Breast epithelium (tissue), 3 donors: Measurements from ENCODE around the gene LIPG.

Source experiments
- POLR2A ChIP-seq: fragments of 450-650 bp; IDR thresholded peaks from one replicate; pipeline ENCODE4 v1.6.1; 2016; ENCODE audit warnings: antibody characterized with exemption, mild to moderate bottlenecking, moderate library complexity
- POLR2AphosphoS5 ChIP-seq, 3 donors: sonication (generic); formaldehyde crosslinking; IDR thresholded peaks; one replicate each; pipeline ENCODE4 v1.6.1; 2017; ENCODE audit warnings: antibody characterized with exemption in 3 of 3
- TF ChIP-seq, protein P1 (sequence below), 3 donors: fragments of 450-650 bp; IDR thresholded peaks; one replicate each; pipeline ENCODE4 v1.5.1; 2016 to 2017; ENCODE audit warnings: antibody characterized with exemption in 3 of 3, mild to moderate bottlenecking in 3 of 3, moderate library complexity in 3 of 3

DNA sequence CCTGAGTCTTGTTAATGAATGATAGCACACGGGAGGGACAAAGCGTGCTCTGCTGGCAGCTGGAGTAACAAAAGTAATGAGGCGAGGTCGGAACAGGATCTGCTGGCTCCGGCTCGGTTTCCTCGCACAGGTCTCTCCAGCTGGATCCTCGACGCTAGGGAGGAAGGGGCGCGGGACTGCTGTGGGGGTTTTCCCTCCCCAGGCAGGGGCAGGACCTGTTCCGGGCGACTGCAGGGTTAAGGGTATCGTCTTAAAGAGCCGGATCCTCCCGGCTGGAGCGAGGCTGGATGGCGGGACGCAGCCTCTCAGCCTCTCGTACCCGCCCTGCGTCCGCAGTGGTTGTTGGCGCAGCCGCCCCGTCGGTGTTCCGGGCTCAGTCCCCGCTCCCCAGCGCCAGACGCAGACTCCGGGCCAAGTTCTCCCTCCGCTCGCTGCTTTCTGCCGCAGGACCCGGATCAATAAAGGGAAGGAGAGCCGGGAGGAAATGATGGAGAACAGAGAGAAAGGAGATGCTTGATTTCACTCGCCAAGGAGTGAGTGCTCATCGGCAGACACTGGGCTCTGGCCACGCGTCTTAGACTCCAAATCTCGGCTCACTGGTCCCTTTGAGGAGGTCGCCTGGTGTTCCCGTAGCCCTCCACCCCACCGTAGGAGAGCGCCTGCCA is 1.1 kb upstream of the LIPG start:
- no peak for TF ChIP-seq POLR2AphosphoS5 (IDR thresholded peaks at IDR 0.05)
- TF ChIP-seq, protein P1, sequence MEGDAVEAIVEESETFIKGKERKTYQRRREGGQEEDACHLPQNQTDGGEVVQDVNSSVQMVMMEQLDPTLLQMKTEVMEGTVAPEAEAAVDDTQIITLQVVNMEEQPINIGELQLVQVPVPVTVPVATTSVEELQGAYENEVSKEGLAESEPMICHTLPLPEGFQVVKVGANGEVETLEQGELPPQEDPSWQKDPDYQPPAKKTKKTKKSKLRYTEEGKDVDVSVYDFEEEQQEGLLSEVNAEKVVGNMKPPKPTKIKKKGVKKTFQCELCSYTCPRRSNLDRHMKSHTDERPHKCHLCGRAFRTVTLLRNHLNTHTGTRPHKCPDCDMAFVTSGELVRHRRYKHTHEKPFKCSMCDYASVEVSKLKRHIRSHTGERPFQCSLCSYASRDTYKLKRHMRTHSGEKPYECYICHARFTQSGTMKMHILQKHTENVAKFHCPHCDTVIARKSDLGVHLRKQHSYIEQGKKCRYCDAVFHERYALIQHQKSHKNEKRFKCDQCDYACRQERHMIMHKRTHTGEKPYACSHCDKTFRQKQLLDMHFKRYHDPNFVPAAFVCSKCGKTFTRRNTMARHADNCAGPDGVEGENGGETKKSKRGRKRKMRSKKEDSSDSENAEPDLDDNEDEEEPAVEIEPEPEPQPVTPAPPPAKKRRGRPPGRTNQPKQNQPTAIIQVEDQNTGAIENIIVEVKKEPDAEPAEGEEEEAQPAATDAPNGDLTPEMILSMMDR (IDR thresholded peaks at IDR 0.05): no peak
- no peak for TF ChIP-seq POLR2A
